Activated CD8-positive, alpha-beta T cell treated with anti-CD3 and anti-CD28 coated beads for 36 hours (primary cell): ENCODE measurements around the gene WNT3A. TPM values are rescaled to one million over a fixed set of nuclear protein-coding genes. Genes with fewer than 3 reads are reported as not detected.

Experiments
- ATAC-seq: fragments of 200-7000 bp; cut with Tn5 transposase; one replicate; pipeline ENCODE4 v1.10.0; 2021; ENCODE audit warnings: mild to moderate bottlenecking, moderate library complexity
- CTCF ChIA-PET: fragments of 350-600 bp; sonication (Branson Sonifier 250); formaldehyde crosslinking; loops from one replicate; lab custom pipeline; 2021; ENCODE audit warnings: antibody characterized with exemption; lab: Charles Lee
- POLR2A ChIA-PET: fragments of 350-600 bp; sonication (Branson Sonifier 250); formaldehyde crosslinking; loops from one replicate; lab custom pipeline; 2021; ENCODE audit warnings: antibody characterized with exemption; lab: Charles Lee
- DNase-seq: peaks from one replicate; pipeline ENCODE4 v3.0.0-alpha.2; 2020
- H3K27ac Mint-ChIP-seq: one replicate; pipeline ENCODE4 v1.8.0; 2021; ENCODE audit warnings: mild to moderate bottlenecking, mixed read lengths
- H3K27me3 Mint-ChIP-seq: one replicate; pipeline ENCODE4 v1.8.0; 2021; ENCODE audit warnings: mixed read lengths
- H3K36me3 Mint-ChIP-seq: one replicate; pipeline ENCODE4 v1.8.0; 2021; ENCODE audit warnings: low read depth, mixed read lengths
- H3K4me1 Mint-ChIP-seq: one replicate; pipeline ENCODE4 v1.8.0; 2021; ENCODE audit warnings: low read depth, mixed read lengths
- H3K4me3 Mint-ChIP-seq: one replicate; pipeline ENCODE4 v1.8.0; 2021; ENCODE audit warnings: mild to moderate bottlenecking, moderate library complexity, mixed read lengths
- H3K9me3 Mint-ChIP-seq: one replicate; pipeline ENCODE4 v1.8.0; 2021; ENCODE audit warnings: mixed read lengths
- intact Hi-C: fragments of 100-400 bp; cut with micrococcal nuclease; formaldehyde crosslinking; loops from one replicate; pipeline ENCODE4 v1.10.0; 2022
- total RNA-seq, 2 experiments: library from RNA; stranded (reverse); gene quantifications; one replicate each; pipeline ENCODE4 v1.2.3, GENCODE V29; 2021
- TF ChIP-seq, protein P1 (sequence below): fragments of 200-600 bp; IDR thresholded peaks from one replicate; pipeline ENCODE4 v1.8.0; 2022; ENCODE audit warnings: antibody characterized with exemption, mild to moderate bottlenecking

Gene WNT3A
- total RNA-seq, 2 experiments from 2014 or later = not detected

GRCh38 chr1:228006034-228006785, 588 bp upstream of the WNT3A start:
- no peak for DNase-seq
- Mint-ChIP-seq H3K4me3 (no peak overlapping the region), H3K27me3 (peaks cover 56% of the 10 kb centered on the region), H3K9me3 (no peaks in the 10 kb centered on the region), H3K4me1 (peaks cover 13% of the 10 kb centered on the region), H3K36me3 (no peaks in the 10 kb centered on the region), H3K27ac (no peak overlapping the region)
- ChIA-PET POLR2A (no interaction called here), CTCF (interaction anchor here (1.3 to 2.0 kb wide), 4 partner anchors 9 to 244 kb away, joined by 3 to 4 read pairs (median 4); no protein-coding TSS in a partner anchor)
- intact Hi-C loops = no loop called here
- TF ChIP-seq, protein P1, sequence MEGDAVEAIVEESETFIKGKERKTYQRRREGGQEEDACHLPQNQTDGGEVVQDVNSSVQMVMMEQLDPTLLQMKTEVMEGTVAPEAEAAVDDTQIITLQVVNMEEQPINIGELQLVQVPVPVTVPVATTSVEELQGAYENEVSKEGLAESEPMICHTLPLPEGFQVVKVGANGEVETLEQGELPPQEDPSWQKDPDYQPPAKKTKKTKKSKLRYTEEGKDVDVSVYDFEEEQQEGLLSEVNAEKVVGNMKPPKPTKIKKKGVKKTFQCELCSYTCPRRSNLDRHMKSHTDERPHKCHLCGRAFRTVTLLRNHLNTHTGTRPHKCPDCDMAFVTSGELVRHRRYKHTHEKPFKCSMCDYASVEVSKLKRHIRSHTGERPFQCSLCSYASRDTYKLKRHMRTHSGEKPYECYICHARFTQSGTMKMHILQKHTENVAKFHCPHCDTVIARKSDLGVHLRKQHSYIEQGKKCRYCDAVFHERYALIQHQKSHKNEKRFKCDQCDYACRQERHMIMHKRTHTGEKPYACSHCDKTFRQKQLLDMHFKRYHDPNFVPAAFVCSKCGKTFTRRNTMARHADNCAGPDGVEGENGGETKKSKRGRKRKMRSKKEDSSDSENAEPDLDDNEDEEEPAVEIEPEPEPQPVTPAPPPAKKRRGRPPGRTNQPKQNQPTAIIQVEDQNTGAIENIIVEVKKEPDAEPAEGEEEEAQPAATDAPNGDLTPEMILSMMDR = no peak
- no peak for ATAC-seq

GRCh38 chr1:228007049-228007800, 427 bp downstream of the WNT3A start:
- H3K36me3 Mint-ChIP-seq = no peaks in the 10 kb centered on the region
- DNase-seq = no peak
- H3K27me3 Mint-ChIP-seq = peaks cover 60% of the 10 kb centered on the region
- H3K27ac Mint-ChIP-seq = no peak overlapping the region
- ChIA-PET CTCF (interaction anchor here (1.3 kb wide), 1 partner anchor 10 kb away, joined by 4 read pairs; no protein-coding TSS in a partner anchor), POLR2A (no interaction called here)
- no peaks in the 10 kb centered on the region for H3K9me3 Mint-ChIP-seq
- TF ChIP-seq, protein P1 = no peak
- H3K4me1 Mint-ChIP-seq = peaks cover 13% of the 10 kb centered on the region
- ATAC-seq = no peak
- H3K4me3 Mint-ChIP-seq = no peak overlapping the region
- intact Hi-C loops = no loop called here

- no peaks in the 10 kb centered on the region for H3K9me3 Mint-ChIP-seq
- H3K27ac Mint-ChIP-seq = no peak overlapping the region
- TF ChIP-seq, protein P1 = no peak
- H3K36me3 Mint-ChIP-seq = no peaks in the 10 kb centered on the region
- peaks cover 56% of the 10 kb centered on the region for H3K27me3 Mint-ChIP-seq
- ATAC-seq (no peak), DNase-seq (no peak)
- no peak overlapping the region for H3K4me3 Mint-ChIP-seq
- intact Hi-C loops = no loop called here
- ChIA-PET CTCF (interaction anchor here (1.3 kb wide), 1 partner anchor 10 kb away, joined by 4 read pairs; no protein-coding TSS in a partner anchor), POLR2A (no interaction called here)
- H3K4me1 Mint-ChIP-seq = peaks cover 13% of the 10 kb centered on the region
Measured at GRCh38 chr1:228007801-228008341, 1.1 kb downstream of the WNT3A start.

DNA sequence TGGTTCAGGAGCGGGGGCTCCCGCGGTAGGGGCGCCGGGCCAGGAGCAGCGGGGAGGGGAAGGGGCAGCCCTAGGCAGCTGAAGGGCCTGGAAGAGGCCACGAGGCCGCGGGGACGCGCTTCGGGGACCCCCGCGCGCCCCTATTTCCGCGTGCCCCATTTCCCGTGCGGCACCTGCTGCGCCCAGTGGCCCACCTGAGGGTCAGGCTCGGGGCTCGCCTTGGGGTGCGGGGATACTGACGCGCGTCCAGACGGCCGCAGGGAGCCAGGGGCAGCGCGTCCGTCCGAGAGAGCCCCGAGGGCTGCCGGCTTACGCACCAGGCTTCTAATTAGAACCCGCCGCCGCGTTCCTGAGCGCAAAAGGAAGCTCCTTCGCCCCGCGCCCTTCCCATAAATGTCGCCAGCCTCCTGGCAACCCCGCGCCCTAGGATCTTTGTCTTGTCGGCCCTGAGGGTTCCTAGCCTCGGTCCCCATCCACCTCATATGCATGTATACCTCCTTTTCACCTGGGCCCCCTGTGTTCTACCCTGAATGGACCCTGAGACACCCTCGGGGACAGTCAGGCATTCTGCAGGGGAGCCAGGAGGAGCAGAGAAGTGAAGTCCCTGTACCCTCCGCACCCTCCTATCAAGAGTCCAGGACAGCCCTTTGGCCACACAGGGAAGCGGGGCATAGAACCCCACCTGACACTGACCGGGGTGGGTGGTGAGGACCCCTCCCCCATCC, 1.8 kb downstream of the WNT3A start:
- ChIA-PET POLR2A (no interaction called here), CTCF (no interaction called here)
- peaks cover 52% of the 10 kb centered on the region for H3K27me3 Mint-ChIP-seq
- no peak for DNase-seq
- no peaks in the 10 kb centered on the region for H3K9me3 Mint-ChIP-seq
- no peak for ATAC-seq
- H3K4me3 Mint-ChIP-seq = no peak overlapping the region
- no peak overlapping the region for H3K27ac Mint-ChIP-seq
- TF ChIP-seq, protein P1 = no peak
- intact Hi-C loops = no loop called here
- H3K4me1 Mint-ChIP-seq = peaks cover 13% of the 10 kb centered on the region
- H3K36me3 Mint-ChIP-seq = no peaks in the 10 kb centered on the region
